ENCODE measurements around the gene MSANTD2. TPM values are rescaled to one million over a fixed set of nuclear protein-coding genes. Genes with fewer than 3 reads are reported as not detected.

The MSANTD2 gene
- total and polyA plus RNA-seq, 12 donors: 2.4 to 15.9 (median 3.4) TPM

DNA sequence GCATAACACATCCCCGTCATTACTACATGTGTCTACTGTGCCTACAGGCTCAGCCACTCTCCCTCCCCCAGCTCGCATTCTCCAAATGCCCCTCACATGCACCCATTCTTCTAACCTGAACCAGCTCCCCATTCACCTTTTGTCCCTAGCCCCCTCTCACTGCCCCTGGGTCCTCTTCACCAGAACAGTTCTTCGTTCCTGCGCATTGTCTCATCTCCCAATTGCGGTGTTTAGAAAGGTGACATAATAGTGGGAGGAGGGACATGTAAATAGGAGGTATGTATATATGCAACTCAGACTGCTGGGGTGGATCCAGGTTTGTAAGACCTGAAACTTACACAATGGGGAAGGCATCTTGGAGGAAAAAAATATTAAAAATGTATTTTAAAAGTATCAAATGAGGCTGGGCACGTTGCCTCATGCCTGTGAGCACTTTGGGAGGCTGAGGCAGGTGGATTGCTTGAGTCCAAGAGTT lies 43.4 kb downstream of the MSANTD2 start:
- Histone ChIP-seq H3K27me3 (peaks cover 0 to 72% (median 56%) of the 10 kb centered on the region in 7 donors), H3K9me3 (no peaks in the 10 kb centered on the region), H3K4me1 (peaks cover 14 to 90% (median 78%) of the 10 kb centered on the region in 9 donors), H3K4me3 (peak overlapping the region in 1 of 10 donors; percentile 74), H3K27ac (peak overlapping the region in 4 of 10 donors; percentile 2 to 99 (median 14)), H3K36me3 (peaks cover 0 to 56% (median 12%) of the 10 kb centered on the region in 9 donors)
- 38 to 45% methylated on average over 6 of the region's 6 CpGs for WGBS, 2 donors
- DNase-seq (no peak), ATAC-seq (no peak)
- TF ChIP-seq, protein P1, sequence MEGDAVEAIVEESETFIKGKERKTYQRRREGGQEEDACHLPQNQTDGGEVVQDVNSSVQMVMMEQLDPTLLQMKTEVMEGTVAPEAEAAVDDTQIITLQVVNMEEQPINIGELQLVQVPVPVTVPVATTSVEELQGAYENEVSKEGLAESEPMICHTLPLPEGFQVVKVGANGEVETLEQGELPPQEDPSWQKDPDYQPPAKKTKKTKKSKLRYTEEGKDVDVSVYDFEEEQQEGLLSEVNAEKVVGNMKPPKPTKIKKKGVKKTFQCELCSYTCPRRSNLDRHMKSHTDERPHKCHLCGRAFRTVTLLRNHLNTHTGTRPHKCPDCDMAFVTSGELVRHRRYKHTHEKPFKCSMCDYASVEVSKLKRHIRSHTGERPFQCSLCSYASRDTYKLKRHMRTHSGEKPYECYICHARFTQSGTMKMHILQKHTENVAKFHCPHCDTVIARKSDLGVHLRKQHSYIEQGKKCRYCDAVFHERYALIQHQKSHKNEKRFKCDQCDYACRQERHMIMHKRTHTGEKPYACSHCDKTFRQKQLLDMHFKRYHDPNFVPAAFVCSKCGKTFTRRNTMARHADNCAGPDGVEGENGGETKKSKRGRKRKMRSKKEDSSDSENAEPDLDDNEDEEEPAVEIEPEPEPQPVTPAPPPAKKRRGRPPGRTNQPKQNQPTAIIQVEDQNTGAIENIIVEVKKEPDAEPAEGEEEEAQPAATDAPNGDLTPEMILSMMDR (IDR thresholded peaks at IDR 0.05): no peak
- intact Hi-C loops (cut with DNase I): loop anchor here in 1 of 10 donors (5.0 kb wide), 1 partner anchor 81 kb away; no protein-coding TSS in a partner anchor

DNA sequence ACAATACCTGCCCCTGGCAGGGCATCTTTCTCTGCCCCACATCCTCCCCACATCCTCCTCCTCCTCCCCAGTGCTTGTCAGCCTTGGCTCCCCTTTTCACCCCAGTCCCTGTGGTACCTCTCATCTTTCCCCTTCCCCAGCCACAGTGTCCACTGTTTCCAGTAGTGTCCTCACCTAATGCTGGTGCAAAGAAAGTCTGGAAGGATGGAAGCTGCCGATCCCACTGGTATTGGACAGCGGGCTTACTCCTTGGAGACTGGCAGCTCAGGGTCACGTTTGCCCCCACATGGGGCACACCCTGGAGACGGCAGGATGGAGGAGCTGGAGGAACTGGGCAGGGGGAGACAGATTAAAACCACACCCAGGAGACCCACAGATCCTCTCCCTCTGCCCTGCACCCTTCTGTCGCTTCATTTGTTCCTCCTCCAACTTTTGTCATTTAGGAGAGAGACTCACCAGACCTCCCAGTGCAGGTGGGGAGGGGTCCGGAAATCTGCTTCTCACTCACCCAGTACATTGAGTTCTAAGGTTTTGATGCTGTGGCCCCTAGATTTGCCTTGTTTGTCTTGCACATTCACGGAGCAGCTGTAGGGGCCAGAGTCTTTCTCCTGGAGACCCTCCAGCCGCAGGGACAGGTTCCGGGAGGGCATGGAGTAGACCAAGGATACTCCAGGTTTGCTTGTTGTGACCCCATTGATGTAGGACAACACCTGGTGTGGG lies 44.0 kb downstream of the MSANTD2 start:
- H3K4me3 ChIP-seq: no peak overlapping the region
- intact Hi-C loops (cut with DNase I): loop anchor here in 1 of 10 donors (5.0 kb wide), 1 partner anchor 81 kb away; no protein-coding TSS in a partner anchor
- TF ChIP-seq, protein P1 (IDR thresholded peaks at IDR 0.05): no peak
- peaks cover 0 to 59% (median 12%) of the 10 kb centered on the region in 9 donors for H3K36me3 ChIP-seq
- DNase-seq: no peak
- H3K9me3 ChIP-seq: no peaks in the 10 kb centered on the region
- peaks cover 0 to 72% (median 56%) of the 10 kb centered on the region in 7 donors for H3K27me3 ChIP-seq
- H3K4me1 ChIP-seq: peaks cover 14 to 94% (median 81%) of the 10 kb centered on the region in 9 donors
- ATAC-seq: no peak
- peak overlapping the region in 3 of 10 donors; percentile 2 to 99 (median 22) for H3K27ac ChIP-seq
- WGBS, 2 donors: 26 to 31% methylated on average over 9 of the region's 9 CpGs

DNA sequence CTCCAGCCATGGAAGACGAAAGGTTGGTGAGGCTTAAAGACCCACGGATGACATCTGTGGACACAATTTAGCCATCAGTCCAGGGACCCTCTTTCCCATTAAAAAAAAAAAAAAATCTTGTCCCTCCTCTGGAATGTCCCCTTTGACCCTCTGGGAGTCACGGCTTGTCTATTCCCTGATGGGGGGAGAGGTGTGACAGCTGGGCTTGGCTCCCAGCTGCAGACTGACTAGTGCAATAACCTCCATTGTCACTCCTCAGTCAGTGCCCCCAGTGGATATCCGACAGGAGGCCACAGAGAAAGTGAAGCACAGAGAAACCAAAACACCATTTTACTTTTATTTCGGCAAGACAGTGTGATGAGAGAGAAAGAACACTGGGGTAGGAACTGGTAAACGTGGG lies 45.5 kb downstream of the MSANTD2 start:
- no peak overlapping the region for H3K4me3 ChIP-seq
- H3K36me3 ChIP-seq: peaks cover 0 to 59% (median 12%) of the 10 kb centered on the region in 9 donors
- H3K4me1 ChIP-seq: peaks cover 11 to 97% (median 75%) of the 10 kb centered on the region in 9 donors
- peak overlapping the region in 3 of 10 donors; percentile 22 to 58 (median 30) for H3K27ac ChIP-seq
- WGBS, 2 donors: 56% methylated on average over 6 of the region's 6 CpGs
- TF ChIP-seq, protein P1 (IDR thresholded peaks at IDR 0.05): no peak
- ATAC-seq: no peak
- no peak for DNase-seq
- no peaks in the 10 kb centered on the region for H3K9me3 ChIP-seq
- H3K27me3 ChIP-seq: peaks cover 0 to 67% (median 50%) of the 10 kb centered on the region in 7 donors
- intact Hi-C loops (cut with DNase I): loop anchor here in 1 of 10 donors (5.0 kb wide), 1 partner anchor 83 kb away; no protein-coding TSS in a partner anchor

DNA sequence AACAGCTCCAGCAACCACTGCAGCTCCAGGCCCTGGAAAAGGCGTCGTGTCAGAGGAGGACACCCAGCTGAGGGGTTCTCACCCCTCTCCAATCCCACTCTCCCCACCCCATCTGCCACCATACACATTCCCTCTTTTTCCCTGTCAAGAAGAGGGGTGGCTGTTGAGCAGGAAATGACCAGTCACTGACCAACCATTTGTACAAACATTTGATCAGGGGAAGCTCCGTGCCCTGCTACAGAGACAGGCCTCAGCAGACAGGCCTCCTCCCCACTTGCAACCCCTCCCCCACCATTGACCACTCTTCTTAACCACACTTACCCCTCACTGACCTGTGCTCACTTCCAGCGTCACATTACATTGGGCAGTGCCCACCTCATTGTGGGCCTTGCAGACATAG lies 45.9 kb downstream of the MSANTD2 start:
- Histone ChIP-seq H3K27me3 (peaks cover 0 to 64% (median 48%) of the 10 kb centered on the region in 7 donors), H3K27ac (peak overlapping the region in 4 of 10 donors; percentile 14 to 58 (median 26)), H3K4me1 (peaks cover 11 to 98% (median 75%) of the 10 kb centered on the region in 9 donors), H3K9me3 (no peaks in the 10 kb centered on the region), H3K36me3 (peaks cover 0 to 59% (median 12%) of the 10 kb centered on the region in 9 donors), H3K4me3 (no peak overlapping the region)
- ATAC-seq (no peak), DNase-seq (no peak)
- TF ChIP-seq, protein P1 (IDR thresholded peaks at IDR 0.05): no peak
- 60 to 64% methylated on average over 4 of the region's 4 CpGs for WGBS, 2 donors
- intact Hi-C loops (cut with DNase I): no loop called here
